ENCODE results near the gene ANAPC15.

The ANAPC15 gene

DNA sequence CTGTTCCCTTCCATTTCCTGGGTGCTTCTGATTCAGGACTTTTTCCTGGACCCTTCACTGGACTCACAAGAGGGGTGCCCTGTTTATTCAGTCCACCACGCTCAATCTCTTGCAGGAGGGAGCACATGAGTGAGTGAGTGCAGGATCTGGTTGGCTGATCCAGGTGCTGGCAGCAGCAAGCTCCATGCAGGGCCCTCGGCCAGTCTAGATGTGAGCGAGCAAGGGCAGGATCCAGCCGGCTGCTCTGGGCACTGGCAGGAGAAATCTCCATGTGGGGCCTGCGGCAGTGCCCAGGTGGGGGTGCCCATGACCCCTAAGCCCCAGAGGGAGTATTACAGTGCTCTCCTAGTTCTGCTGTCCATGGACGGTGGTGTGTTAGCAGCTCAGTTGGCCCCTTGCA is 11.6 kb upstream of the ANAPC15 start:
- DNase-seq (ENCODE audit: low spot score) = no peak

DNA sequence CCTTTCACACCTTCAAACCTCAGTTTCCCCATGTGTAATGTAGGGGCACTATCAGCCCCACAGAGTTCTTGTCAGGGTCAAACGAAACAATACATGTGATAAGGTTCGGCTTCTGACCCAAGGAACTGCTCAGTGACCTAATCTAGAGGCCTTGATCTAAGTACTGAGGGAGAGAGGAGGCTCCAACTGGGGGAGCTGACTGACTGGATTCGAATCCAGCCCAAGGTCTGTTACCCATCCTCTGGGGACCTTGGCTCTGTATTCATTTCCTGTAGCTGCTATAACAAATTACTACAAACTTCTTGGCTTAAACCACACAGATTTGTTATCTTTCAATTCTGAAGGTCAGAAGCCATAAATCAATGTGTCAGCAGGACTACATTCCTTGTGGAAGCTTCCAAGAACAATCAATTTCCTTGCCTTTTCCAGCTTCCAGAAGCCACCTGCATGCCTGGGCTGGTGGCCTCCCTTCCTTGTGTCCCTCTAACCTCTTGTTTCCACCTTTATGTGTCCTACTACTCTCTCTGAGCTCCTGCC is 10.7 kb upstream of the ANAPC15 start:
- no peak for DNase-seq (ENCODE audit: low spot score)

DNA sequence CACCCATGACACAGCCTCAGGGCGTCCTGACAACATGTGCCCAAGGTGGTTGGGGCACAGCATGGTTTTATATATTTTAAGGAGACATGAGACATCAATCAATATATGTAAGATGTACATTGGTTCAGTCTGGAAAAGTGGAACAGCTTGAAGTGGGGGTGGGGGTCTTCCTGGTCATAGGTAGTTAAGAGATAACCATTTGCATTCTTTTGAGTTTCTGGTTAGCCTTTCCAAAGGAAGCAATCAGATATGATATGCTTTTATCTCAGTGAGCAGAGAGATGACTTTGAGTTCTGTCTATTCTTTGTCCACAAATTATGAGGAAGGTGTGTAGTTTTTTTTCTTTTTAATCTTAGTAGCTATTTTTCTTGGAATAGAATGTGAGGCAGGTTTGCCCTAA is 10.1 kb upstream of the ANAPC15 start:
- DNase-seq (ENCODE audit: low spot score) = no peak

DNA sequence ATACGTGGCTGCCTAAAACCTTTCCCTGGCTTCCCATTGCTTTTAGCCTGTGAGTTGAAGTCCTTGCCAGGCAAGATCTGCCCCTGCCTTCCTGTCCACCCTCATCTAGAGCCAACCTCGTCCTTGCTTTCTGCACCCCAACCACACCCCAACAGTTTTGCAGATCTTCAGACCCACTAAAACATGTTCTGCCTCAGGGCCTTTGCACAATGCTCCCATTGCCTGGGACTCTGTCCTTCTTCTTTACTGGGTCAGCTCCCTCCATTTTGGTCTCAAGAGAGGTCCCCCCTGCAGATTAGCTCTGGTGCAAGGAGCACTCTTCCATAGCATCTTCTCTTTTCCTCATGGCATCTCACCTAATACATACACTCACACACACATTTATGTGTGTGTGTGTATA is 8.4 kb upstream of the ANAPC15 start:
- DNase-seq (ENCODE audit: low spot score) = no peak

DNA sequence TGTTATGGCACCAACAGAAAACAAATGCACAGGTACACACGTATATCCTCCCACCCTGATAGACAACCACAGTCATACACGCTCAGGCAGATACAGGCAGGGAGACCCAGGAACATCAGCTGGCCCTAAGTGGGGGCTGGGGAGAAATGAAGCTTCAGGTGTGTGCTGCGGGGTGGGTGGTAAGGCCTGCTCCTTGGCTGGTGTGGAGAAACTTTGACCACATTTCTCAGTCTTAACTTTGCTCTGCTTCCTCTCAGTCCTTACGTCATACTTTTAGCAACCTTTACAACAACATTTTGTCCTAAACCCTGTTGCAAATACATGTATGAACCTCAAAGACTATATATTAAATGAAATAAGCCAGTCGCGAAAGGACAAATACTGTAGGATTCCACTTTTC is 6.7 kb upstream of the ANAPC15 start:
- no peak for DNase-seq (ENCODE audit: low spot score)

DNA sequence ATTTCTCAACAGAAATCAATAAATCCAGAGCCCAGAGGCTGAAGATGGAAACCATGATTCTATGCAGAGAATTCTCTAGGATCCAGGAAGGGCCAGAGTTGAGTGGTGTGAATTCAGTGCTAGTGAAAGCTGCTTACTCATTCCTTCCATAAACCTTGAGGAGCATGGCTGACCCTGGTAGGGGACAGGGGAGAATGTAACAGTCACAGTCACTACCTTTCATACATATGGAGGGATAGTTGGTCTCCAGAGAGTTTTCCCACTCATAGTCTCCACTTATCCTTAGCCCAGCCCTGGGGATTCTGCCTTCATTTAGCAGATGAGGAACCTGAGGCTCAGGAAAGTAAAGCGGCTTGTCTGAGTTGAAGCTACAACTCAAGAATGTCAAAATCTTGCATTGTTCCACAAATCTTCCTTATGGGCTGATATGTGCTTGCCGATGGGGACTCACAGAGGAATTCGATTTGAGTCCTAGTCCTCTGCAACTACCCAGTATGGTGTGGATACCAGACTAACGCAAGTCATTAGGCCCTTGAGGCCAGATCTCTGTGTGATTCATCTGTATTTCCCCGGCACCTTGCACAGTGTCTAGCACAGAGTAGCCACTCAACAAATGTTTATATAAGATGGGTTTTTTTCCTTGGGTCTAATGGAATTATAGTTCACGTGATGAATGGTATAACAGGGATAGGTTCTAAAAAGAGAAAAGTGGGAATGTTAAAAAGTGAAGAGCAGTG is 3.7 kb upstream of the ANAPC15 start:
- DNase-seq (ENCODE audit: low spot score) = no peak

DNA sequence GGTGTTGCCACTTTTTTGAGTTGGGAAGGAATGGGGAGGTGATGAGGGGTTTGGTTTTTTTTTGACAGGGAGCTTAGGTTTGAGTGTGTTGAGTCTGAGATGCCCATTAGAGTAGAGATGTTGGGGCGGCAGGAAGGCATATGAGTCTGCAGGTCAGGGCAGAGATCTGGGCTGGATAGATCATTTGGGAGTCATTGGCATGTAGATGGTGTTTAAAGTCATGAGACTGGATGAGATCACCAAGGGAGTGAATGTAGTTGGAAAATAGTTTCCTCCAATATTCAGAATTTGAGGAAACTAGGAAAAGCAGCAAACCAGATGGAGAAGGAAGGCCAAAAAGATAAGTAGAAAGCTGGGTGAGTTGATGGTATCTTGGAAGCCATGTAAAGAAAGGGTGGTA is 2.1 kb upstream of the ANAPC15 start:
- no peak for DNase-seq (ENCODE audit: low spot score)

DNA sequence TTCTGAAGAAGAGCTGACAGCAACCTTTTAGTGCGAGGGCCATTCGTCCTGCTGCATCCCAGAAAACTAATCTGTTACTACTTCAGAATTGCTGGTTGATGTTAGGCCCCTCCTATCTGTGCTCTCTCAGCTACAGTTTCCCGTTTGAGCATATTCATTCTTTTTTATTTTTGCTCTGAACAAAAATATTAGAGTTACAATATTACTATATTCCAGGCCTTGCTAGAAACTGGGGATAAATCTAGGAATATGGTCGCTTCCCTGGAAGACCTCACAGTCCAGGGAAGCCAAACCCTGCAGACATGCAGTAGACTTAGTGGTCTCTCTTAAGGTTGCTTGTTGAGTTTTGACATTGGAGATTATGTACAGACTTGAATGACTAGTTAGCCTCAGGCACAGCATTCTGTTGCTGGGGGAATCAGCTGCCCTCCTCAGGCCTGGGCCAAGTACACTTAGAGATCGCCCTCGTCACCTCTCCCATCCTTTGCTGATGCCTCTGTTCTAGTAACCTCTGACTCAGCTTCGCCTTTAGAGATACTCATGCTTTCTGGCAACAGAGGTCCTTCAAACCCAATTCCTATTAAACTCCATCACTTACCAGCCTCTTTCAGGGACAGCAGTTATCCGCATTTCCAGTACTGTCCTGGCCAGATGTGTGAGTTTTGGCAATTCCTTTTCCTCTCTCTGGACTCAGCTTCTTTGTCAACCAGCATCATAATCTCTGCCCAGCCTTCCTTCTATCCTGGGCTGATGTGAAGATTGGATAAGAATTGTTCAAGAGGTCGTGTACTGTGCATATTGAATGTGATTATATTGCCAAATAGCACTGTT is 698 bp upstream of the ANAPC15 start:
- no peak for DNase-seq (ENCODE audit: low spot score)

DNA sequence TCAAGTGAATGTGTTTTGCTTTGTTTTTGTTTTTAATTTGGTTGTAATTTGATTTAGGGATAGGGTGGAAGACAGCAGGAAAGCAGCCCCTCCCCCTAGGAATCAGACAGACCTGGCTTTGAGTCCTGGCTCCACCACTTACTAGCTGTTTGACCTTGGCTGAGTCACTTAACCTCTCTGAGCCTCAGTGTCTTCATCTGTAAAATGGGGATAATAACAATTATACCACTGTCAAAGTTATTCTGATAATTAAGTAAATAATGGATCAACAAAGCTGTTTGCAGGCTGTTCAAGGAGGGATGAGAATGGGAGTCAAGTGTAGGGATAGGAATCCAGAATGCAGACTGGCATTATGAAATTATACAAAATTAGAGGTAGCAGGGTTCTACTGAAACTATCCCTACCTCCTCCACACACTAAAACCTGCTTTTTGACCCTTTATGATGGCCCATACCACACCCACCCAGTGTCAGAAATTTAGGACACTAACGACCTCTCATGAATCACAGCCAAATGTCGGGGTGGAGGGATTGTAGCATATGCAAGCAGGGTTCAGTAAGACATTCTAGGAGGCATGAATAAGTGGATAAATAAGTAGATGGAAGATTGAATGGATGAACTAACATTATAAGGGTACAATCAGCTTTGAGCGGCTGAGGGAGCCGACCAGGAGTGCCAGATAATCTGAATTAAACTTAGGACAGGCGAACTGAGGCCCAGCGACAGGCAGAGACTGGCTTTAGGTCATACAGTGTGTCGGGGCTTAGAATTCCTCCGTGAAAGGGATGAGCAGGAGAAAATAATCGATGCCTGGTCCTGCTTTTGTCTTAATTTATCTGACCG is 974 bp downstream of the ANAPC15 start:
- no peak for DNase-seq (ENCODE audit: low spot score)

DNA sequence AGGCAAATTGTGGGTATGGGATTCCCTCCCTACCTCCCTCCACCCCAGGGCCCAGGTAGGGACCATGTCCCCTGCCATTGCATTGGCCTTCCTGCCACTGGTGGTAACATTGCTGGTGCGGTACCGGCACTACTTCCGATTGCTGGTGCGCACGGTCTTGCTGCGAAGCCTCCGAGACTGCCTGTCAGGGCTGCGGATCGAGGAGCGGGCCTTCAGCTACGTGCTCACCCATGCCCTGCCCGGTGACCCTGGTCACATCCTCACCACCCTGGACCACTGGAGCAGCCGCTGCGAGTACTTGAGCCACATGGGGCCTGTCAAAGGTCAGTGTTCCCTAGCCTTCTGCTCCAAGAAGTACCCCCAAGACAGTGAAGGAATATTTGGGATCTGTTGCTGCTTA is 6.6 kb downstream of the ANAPC15 start, which contains the start of gene TOMT:
Gene TOMT, plus strand, starts transcription at position 37 of the 400 bp plus-strand sequence. Its CDS starts 28 bp downstream, at position 65.
- DNase-seq (ENCODE audit: low spot score) = no peak

DNA sequence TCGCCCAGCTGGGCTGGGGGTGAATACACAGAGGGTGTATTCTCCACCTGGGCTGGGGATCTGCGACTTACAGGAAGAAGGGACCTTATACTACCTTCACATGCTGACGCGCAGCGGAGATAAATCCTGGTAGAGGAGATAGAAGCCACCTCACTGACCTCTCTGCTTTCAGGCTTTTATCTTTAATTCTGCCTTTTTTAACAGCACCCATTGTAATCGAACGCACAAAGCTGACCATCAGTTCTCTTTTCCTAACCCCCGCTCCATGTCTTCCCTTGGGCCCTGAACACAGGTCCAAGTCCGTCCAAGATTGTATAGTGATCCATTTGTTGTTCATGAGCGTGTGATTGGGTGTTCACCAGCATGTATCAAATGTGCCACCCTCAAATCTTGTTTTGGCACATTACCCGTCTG is 8.7 kb downstream of the ANAPC15 start:
- peak; percentile 27 for DNase-seq (ENCODE audit: low spot score)

DNA sequence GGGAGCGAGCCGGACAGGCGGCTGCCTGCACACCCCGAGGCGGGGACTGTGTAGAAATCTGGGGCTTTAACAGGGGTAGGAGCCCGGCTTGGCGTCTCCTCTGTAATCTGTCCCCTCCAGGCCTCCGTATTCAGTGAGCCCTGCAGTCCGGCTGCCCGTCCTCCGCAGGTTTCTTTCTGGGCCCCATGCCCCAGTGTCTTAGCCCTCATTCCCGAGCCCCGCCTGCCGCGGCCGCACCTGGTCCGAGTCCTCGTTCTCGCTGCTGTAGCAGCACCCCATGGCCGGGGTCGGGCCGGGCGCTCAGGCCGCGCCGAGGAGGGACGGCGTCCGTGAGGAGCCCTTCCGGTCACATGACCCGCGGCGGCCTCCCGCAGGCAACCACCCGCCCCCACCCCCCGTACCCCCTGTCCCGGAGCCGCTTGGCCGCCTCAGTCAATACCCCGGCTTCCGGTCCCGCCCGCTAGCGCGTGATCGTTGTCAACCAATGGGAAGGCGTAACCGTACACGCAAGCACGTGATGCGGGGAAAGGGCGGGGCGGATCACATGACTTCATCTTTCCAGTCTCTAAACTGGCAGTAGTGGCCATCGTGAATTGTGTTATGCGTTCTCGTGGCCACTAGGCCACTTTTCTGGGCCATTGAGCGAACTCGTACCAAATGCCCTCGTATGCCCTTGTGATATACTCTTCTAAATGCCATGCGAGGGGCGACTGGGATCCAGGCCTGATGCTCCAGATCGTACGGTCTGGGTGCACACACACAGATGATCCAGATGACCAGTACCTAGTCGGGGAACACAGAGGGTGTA is 9.3 kb downstream of the ANAPC15 start, which contains the start of gene LAMTOR1:
Gene LAMTOR1, minus strand, starts transcription at position 352 of the 808 bp plus-strand sequence. Its CDS starts 73 bp downstream, at position 279.
- peak; percentile 98 for DNase-seq (ENCODE audit: low spot score)

DNA sequence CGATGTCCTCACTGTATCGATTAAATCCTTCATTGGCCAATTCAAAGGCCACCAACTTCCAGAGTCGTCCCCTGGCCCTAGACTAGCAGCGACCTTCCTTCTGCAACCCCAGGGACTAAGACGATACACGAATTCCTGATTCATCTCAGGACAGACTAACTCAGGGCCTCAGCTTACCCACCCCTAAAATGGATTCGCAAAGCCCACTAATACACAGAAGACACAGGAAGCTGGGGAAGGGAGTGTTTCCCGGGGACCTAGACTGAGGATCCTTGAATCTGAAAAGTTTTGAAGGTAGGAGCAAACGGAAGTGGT is 9.9 kb downstream of the ANAPC15 start:
- no peak for DNase-seq (ENCODE audit: low spot score)

DNA sequence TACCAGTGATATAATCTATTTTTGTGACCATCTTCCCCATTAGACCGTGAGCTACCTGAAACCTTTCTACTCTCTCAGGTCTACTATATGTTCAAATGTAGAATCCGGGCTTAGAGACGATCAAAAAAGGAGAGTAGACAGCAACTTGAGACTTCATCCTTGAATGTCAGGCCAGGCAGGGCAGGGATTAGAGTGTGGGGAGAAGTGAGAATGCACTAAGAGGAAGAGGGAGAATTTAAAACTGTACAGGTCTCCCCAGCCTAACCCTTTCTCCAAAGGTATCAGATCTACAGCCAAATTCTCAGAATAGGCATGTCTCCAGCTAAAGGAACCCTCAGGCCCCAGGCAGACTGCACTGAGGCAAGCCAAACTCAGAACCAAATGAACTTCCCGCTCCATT is 10.3 kb downstream of the ANAPC15 start:
- DNase-seq (ENCODE audit: low spot score) = no peak

DNA sequence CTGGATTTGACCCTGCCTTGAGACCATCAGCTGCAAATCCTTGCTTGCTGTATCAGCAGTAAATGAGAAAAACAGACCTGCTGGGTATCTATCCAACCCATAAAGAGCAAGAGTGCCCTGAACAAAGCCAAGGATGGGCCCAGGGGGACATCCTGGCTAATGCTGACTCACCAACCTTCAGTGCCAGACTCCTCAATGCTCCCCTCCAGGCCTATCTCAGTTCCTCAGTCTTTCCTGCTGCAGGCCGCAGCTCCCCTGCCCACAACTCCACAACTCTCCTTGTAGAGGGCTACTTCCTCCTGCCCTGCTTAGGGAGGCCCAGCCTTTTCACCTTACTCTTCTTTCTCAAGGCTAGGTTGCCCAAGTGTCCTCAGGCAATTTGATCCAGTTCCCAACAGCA is 12.0 kb downstream of the ANAPC15 start:
- DNase-seq (ENCODE audit: low spot score) = no peak

DNA sequence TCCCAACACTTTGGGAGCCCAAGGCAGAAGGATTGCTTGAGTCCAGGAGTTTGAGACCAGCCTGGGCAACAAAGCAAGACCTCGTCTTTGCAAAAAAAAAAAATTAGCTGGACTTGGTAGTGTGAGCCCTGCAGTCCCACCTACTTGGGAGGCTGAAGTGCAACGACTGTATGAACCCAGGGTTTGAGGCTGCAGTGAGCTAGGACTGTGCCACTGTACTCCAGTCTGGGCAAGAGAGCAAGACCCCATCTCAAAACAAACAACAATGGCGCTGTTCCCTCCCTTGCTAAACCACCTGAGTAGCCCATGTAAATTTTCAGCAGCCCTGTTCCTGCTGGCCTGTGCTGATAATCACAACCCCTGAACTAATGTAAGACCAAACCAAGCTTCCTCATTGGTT is 12.5 kb downstream of the ANAPC15 start:
- DNase-seq (ENCODE audit: low spot score) = no peak

DNA sequence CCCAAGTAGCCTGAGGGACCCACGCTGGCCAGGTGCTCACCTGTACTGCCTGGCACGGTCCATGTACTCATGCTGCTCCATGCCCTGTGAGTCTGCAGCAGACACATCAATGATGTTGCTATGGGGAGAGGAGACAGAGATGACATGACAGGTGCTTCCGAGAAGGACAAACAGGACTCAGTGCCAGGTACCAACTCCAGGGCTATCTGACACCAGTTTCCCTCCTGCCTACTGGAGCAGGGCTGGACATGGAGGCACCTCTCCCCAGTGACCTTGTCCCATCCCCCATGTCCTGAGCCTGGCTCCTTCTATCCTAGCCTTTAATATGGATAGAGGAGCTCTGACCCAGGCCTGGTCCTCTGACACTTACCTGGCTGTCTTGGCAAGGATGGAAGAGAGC is 13.8 kb downstream of the ANAPC15 start:
- DNase-seq (ENCODE audit: low spot score) = no peak

DNA sequence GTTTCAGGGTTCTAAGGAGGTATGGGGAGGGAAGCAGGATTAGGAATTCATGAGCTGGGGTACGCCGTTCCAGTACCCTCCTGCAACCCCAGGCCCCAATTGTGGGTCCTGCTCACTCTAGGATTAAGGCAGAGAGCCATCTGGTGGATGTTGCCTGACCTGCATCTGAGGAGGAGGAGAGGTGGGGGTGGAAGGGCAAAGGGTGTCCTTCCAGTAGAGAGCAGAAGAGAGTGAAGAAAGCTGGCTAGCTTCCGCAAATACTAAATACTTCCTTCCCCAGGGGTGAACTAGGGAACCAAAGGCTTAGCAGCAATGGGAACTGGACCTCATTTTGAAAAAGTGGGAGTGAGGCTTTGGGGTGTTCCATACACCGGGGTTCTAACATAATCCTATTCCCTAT is 21.2 kb downstream of the ANAPC15 start:
- peak; percentile 92 for DNase-seq (ENCODE audit: low spot score)

DNA sequence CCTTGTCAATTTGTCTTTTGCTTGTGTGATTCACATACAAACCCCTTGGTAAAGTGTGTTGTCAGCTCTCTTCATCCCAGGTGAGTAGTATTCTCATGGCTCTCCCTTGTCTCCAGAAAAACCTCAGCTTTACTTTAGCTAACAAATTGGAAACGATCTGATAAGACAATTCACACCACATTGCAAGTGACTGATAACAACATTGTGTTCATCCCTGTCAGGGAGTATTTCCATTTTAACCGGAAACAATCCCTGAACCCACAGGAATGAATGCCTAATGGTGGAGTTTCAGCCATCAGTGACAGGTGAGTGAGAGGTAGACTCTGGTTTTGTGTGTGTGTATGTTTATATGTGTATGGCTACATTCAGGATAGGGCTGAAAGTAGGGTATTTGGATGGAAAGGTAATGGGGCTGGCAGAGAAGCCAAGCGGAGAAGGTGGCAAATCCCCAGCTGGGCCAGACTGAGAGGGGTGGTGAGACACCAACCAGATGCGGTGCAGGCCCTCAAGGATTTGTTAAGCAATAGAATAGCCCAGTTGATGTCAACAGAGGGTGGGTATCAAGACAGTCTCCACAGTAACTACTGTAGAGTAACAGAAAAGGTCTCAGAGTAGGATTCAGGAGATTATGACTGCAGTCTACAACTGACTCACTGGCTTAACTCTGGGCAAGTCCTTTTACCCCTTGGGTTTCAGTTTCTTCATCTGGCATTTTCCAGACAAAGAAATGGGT is 24.3 kb downstream of the ANAPC15 start:
- no peak for DNase-seq (ENCODE audit: low spot score)

DNA sequence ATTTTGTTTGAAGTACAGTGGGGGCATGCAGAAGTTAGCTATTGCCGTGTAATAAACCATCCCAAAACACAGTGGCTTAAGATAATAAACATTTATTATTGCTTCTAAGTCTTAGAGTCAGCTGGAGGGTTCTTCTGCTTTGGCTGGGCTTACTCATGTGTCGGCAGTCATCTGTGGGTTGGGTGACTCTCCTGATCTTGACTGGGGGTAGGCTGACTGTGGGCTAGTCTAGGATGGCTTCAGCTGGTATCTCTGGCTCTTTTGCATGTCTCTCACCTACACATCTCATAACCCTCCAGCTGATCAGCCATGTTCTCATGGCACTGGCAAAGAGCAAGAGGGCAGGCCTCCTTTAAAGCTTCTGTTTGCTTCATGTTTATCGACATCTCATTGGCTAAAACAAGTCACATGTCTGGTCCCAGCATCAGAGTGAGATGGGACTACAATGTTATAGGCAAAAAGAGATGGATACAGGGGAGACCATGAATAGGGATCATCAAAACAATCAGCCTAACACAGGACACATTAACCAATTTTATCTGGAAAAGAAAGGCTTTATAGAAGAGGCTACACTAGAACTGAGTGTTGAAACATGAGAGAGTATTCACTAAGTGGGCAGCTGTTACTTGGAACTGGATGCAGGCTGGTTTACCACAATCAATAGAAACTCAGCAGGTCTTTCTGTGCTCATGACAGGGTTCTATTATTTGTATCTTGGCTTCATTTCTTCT is 26.7 kb downstream of the ANAPC15 start:
- DNase-seq (ENCODE audit: low spot score) = peak; percentile 97

All from pons (tissue), 1 donor.